Activated CD4-positive, alpha-beta T cell treated with anti-CD3 and anti-CD28 coated beads, Interleukin-2, amount 50 U/mL, for 48 hours (primary cell): ENCODE results near the gene MTUS2.
A peak's percentile ranks its signal among the peaks of the same experiment; 100 is the strongest.

ENCODE experiments used
- DNase-seq, 2 experiments: peaks; one replicate each; pipeline ENCODE4 v3.0.0-alpha.2; 2020

Gene MTUS2

DNA sequence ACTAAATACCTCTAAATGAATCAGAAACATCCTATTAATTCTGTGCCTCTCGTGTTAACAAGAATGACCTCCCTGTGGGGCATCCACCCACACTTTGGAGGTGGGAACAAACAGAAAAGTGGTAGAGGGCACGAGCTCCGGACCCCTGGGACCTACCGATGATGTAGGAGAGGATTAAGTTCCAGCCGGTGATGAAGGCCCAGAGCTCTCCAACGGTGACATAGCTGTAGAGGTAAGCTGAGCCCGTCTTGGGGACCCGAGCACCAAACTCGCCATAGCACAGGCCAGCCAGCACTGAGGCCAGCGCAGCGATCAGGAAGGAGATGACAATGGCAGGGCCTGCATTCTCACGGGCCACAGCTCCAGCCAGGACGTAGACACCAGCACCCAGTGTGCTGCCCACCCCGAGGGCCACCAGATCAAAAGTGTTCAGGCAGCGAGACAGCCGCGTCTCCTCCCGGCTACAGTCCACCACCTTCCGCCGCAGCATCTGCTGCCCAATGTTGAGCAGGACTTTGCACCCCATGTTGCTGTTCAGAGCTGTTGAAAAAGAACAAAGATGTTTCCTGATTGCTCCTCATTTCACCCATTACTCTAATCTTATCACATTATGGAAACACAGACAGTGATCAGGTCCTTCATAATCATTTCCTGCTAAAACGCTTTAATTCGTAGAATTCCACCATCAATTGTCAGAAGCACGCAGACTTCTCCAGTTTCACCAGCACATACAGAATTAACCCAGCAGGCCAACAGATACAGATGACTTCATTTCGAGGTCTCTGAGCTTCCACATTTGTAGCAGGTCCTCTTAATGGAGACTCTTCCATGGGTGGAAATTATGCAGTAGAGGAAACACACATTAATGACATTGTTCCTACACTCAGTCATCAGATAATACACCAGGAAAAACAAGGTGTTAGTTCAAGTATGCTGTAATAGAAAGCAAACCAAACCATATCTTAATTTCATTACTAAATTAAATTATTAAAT, 715.8 kb downstream of the MTUS2 start:
- no peak for DNase-seq

DNA sequence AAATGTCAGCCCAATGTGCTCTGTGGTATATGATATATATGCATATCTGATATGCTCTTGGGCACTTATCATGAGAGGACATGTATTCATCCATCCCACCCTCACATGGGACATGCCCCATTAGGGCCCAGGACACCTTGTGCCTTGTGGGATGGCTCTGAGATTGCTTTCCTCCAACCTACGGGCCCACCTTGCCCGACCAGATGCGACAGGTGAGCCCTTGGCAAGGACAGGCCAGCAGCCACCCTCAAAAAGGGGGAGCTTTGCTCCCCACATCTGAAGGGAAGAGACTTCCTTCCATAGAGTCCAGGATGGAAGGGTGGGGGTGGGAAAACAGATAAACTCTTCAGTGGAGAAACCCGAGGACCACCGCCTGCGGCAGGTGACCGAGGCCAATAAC, 716.7 kb downstream of the MTUS2 start:
- DNase-seq = no peak

DNA sequence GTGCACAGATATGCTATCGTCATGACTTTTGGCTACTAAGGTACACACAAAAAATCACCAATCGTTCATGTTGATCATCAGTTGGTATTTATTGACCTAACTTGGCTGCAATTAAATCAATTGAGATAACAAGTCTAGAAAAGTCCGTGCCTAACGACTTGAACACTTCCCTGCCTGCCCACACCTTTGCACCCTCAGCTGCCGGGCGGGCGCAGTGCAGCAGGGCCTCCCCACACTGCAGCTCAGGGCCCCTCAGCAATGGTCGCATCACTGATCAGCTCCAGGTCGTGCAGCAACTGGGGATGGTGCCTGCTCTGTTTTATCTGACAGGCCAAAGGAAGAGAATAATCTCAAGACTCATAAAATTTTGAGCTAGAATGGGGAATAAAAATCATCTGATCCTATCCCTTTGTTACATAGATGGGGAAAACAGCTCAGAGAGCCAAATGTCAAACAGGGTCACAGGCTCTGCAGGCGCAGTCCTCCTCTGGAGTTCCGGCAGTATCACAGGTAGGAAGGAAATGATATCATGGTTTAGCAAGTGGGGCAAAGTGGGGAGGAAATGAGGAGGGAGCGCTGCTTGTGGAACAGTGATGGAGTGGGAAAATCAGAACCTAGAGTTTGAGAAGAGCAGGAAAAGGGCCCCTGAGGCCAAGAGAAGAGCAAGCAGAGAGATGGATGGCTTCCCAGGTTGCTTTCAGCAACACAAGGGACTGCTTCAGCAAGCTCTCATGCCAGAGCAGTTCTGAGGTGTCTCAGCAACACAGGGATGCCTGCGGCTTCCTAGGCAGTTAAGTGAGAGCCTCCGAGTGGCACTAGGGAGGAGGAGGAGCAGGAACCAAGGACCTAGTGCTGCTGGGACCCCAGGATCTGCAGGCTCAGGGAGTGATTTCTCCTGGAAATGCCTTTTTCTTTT, 717.9 kb downstream of the MTUS2 start:
- no peak for DNase-seq

DNA sequence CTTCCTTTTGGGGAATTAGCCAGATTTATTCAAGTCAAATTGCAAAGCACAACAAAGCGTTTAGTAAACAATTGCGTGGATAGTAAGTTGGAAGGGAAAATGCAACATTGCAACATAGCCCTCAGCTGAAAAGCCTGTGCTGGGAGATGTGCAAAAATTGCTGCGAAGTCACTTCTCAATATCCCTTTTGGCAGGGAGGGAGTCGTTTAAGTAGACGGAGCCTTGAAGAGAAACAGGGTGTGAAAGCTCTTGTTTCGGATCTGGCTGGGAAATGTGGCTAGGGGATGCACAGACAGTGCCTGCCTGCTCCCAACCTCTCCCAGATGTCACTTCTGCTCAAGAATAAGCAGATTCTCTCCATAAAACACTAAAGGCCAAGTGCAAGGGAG, 718.5 kb downstream of the MTUS2 start:
- DNase-seq = no peak

DNA sequence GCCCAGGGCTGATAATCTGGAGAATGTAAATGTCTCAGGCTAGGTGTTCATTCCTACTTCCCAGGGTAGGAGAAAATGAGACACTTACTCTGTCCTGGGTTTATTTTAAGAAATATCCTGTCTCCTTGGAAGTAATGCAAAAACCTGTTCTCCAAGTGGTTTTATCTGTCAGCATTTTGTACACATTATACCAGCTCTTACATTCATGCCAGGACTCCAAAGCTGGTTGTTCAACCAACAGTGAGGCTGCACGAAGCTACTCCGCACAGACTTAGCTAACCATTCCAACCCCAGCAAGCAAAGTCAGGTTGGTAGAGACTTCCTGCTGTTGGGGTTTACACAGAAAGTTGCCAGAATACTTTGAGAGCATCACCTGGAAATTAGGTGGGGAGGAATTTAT, 719.7 kb downstream of the MTUS2 start:
- DNase-seq = no peak

DNA sequence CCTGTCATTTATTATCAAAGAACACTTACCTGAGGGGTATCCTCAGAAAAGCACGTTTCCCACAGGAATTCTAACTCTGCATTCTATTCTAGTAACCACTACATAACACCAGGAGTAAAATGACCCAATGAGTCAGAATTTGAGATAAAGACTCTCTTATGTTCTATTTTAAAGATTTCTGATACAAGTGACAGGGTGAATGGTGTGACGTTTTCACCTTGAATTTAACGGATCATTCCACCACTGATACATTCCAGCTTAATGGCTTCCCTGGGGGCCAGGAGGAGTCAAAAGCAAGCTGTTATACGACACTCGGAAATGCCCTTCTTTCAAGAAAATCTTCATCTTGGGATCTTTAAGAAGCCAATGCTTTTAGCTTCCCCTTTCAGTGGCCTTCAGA, 720.2 kb downstream of the MTUS2 start:
- DNase-seq = no peak

DNA sequence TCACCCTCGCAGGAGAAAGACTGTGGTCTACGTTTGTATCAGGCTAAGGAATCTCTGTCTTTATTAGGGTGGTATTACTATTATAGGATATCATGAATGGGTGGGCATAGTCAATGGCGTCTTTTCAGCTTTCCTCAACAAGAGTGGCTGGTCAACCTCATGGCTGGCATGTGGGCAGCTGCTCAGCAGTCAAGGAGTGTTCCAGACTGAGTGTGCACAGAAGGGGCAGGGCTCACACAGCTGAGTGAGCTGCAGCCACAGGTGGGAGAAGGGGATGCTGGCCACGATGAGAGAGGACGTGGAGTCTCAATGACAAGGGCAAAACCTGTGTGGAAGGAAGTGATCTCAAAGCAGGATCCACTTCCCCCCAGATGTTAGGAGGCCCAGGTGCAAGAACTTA, 720.7 kb downstream of the MTUS2 start:
- no peak for DNase-seq

DNA sequence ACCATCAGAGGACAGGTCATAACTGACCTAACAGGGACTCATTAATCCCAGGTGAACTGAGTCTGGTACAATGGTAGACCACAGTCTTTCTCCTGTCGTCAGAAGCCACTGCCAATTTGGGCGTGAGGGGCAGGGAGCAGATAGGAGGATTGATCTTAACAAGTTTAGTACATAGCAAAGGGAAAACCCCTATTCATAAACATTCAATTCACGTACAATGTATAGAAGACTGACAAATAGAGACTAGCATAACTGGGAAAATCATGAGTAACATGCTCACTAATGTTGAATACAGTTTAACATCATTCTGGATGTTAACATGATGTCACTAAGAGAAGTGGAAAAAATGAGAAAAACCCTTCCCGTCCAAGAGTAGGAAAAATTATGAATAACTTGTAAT, 721.3 kb downstream of the MTUS2 start:
- DNase-seq = peak; percentile 10 to 26

DNA sequence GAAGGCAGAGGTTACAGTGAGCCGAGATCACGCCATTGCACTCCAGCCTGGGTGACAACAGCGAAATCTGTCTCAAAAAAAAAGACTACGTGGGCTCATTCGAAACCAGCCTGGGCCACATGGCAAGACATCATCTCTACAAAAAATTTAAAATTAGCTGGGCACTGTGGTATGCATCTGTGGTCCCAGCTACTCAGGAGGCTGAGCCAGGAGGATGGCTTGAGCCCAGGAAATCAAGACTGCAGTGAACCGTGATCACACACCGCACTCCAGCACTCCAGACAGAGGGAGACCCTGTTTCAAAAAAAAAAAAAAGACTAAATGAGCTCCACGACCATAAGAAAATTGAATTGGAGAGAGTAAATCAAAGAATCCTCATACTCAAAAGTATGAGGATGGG, 722.2 kb downstream of the MTUS2 start:
- DNase-seq = no peak

DNA sequence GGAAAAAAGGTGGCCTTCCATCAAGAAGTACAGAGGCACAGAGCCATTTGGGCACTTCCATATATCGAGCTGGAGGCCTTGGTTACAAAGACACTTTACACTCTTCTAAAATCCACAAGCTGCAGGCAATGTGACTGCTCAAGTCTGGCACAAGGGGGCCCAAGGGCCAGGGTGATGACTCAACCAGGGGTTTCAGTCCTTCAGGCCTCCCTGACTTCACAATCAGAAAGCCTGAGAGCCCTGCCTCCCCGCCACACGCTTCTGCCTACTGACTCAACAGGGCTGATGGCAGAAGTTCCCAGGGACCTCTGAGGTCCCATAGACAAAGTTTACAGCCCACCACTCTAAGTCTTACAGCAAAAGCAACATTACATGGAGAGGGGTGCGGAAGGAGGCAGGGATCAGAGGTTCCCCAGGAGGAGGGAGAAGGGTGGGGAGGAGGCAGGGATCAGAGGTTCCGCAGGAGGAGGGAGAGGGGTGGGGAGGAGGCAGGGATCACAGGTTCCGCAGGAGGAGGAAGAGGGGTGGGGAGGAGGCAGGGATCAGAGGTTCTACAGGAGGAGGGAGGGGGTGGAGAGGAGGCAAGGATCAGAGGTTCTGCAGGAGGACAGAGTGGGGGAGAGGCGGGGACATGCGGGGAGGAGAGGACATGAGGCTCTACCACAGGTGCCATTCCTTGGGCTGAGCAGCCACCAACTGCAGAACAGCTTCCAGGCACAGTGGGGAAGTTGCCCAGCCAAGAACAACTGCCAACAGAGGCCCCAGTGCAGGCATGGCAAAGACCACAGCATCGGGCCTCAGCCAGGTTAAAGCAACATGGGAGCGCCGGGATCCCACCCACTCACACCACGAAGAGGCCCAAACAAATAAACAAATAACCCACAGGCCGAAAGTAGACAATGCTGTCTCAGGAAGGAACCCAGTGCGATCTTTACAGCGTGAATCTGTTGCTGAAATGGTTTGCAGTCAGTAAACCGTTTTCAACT, 723.4 kb downstream of the MTUS2 start:
- peak; percentile 64 to 78 for DNase-seq

DNA sequence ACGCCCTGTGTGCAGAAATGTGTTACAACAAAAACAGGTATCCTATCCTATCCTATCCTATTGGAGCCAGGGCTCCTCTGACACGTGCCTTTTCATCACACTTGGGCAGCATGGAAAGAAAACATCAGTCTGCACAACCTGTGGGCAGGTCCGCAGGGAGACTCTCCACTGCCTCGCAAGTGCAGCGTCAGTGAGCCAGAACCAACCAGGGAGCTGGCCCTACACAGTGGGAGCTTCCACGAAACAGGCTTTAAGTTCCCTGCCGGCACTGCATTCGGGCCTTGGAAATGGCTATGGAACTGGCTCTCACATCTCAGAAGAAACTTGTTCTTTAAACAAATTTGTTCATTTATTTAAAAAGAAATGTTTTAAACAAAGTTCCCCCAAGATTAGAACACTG, 725.8 kb downstream of the MTUS2 start:
- DNase-seq = no peak

DNA sequence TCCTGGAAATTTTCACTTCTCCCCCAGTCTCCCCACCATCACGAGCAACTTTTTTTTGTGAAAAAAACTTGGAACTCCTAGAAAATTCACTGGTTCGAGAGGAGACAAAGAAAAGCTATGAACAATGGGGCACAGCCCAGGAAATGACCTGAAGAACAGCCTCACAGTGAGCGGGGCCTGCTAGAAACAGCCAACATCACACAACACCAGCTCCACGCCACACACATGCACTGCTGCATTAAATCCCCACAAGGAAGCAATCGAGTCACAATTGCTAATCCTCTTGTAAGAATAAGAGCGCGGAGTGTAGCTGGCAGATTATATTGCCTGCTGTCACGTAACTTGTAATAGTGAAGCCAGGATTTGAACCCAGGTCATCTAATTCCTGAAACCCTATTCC, 726.5 kb downstream of the MTUS2 start:
- no peak for DNase-seq

DNA sequence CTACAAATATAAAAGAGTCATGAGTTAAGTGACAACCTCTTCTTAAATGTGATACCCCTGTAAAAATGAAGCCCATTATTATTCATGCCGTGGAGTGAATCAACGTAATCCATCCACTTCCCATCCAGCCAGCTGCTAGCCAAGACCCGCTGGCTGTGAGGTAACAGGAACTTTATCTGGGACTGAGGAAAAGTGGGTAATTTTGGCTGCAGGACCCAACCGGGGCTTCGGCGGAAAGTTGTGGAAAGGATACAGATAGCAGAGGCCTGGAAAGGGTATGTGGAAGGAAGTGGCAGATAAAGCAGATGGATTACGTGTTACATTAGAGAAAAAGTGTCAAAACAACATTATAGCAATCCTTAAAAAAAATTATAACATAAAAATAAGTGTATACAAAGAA, 727.0 kb downstream of the MTUS2 start:
- no peak for DNase-seq

DNA sequence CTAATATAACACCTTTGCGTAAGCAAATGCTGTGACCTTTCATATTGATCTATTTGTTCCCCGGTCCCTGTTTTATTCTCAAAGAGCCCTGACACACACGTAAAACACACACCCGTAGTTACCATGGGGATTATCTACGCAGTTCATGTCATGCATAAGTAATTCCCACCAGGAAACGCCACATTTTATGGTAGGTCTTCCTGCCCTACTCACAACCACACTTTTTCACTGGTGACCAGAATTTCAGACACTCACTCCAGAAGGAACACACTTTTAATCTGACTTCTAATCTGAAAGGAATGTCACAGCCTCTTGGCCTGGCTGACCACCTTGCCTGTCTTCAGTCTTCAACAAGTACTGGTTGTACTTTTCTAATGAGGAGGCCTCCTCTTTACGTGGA, 728.6 kb downstream of the MTUS2 start:
- DNase-seq = no peak

DNA sequence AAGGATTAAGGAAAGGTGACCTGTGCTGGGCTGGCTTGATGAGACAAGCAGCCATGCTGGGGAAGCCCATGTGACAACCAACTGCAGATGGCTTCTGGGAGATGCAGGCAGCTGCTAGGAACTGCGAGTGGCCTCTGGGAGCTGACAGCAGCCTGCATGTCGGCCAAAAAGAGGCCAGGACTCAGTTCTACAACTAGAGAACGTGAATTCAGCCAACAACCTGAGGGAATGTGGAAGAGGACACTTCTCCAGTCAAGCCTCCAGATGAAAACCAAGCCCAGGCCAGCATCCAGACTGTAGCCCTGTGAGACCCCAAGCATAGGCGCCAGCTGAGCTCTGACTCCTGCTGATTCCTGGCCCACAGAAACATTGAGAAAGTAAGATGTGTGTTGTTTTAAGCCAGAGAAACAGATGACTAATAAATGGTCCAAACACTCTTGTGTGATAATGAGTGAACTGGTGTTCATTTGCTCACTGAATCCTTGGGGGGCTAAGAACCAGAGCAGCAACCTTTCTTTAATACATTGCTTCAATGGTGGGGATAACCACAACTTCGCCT, 730.4 kb downstream of the MTUS2 start:
- no peak for DNase-seq

DNA sequence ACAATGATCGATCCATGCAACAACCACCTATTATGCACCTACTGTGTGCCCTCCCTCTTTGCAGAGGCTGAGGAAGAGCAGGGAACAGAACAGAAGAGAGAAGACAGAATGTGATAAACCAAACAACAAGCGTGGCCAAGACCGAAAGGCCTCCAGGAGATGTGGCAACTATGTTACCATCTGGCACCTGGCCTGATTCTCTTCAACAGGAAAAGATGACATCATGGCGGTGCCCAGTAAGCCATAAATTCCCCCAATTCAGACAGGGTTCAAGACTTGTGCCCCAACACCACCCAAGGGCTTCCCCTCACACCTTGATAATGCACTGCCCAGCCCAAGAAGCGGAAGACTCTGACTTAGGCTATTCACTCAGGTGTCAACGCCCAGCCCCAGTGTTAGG, 731.1 kb downstream of the MTUS2 start:
- no peak for DNase-seq
